K562 (cell line): ENCODE measurements around the gene IGFBP7. TPM values are rescaled to one million over a fixed set of nuclear protein-coding genes. Genes with fewer than 3 reads are reported as not detected.

Experiments
- ATF7 ChIP-seq: fragments of 450-650 bp; IDR thresholded peaks from 2 replicates; pipeline ENCODE4 v1.7.1; 2014; ENCODE audit warnings: mild to moderate bottlenecking, moderate library complexity
- BMI1 ChIP-seq: fragments of 150-350 bp; IDR thresholded peaks from 2 replicates; pipeline ENCODE4 v1.6.1; 2014; ENCODE audit warnings: low read length
- ETV1 ChIP-seq: fragments of 450-650 bp; conservative IDR thresholded peaks from 2 replicates; pipeline ENCODE4 v1.6.1; 2016; ENCODE audit warnings: missing genetic modification characterization, control low read depth, low read depth, missing compliant biosample characterization
- FOXK2 ChIP-seq, 2 experiments: fragments of 450-650 bp; IDR thresholded peaks in 1 of 2; conservative IDR thresholded peaks in 1 of 2; 2 replicates each; pipeline ENCODE4 v1.6.1; 2016; ENCODE audit warnings: low read depth in 2 of 2, mild to moderate bottlenecking in 1 of 2
- FOXM1 ChIP-seq, 2 experiments: fragments of 450-650 bp in 1 of 2; sonication (generic) in 1 of 2; formaldehyde crosslinking in 1 of 2; IDR thresholded peaks; 2 replicates each; pipeline versions ENCODE4 v1.6.1 to v1.9.0; 2017 to 2022; ENCODE audit warnings: low read depth in 2 of 2, mild to moderate bottlenecking in 2 of 2, missing genetic modification reagents in 1 of 2, moderate library complexity in 1 of 2
- GABPA ChIP-seq: fragments of 200-800 bp; sonication (Bioruptor generic); conservative IDR thresholded peaks from 2 replicates; pipeline ENCODE4 v1.6.1; 2016; ENCODE audit warnings: low read depth, missing genetic modification characterization, missing compliant biosample characterization
- HDAC2 ChIP-seq: fragments of 450-650 bp; IDR thresholded peaks from 2 replicates; pipeline ENCODE4 v1.6.1; 2016; ENCODE audit warnings: mild to moderate bottlenecking
- NCOR1 ChIP-seq: fragments of 450-650 bp; IDR thresholded peaks from 2 replicates; pipeline ENCODE4 v1.6.1; 2016; ENCODE audit warnings: mild to moderate bottlenecking, moderate library complexity
- NFRKB ChIP-seq: fragments of 450-650 bp; IDR thresholded peaks from 2 replicates; pipeline ENCODE4 v1.6.1; 2016; ENCODE audit warnings: low read depth
- RCOR1 ChIP-seq, 2 experiments: IDR thresholded peaks; 2 replicates each; pipeline ENCODE4 v1.6.1; 2012; ENCODE audit warnings: low read depth in 2 of 2, low read length in 2 of 2, borderline replicate concordance in 1 of 2, improper control_type of control experiment in 1 of 2
- TBL1XR1 ChIP-seq, 2 experiments: IDR thresholded peaks; 2 replicates each; pipeline ENCODE4 v1.6.1; 2012; ENCODE audit warnings: improper control_type of control experiment in 2 of 2, low read length in 2 of 2, mild to moderate bottlenecking in 1 of 2
- TEAD1 ChIP-seq, 2 experiments: fragments of 450-650 bp in 1 of 2; sonication (generic) in 1 of 2; formaldehyde crosslinking; IDR thresholded peaks; 2 replicates each; pipeline versions ENCODE4 v1.4.0 to v1.8.0; 2020 to 2022; ENCODE audit warnings: mild to moderate bottlenecking in 2 of 2, missing genetic modification reagents in 1 of 2
- XRCC3 ChIP-seq: fragments of 450-650 bp; IDR thresholded peaks from 2 replicates; pipeline ENCODE4 v1.6.1; 2017; ENCODE audit warnings: mild to moderate bottlenecking, moderate library complexity
- polyA plus RNA-seq, 8 experiments: library from polyadenylated mRNA; depleted of rRNA in 4 of 8; stranded (reverse) in 5 of 8; unstranded in 3 of 8; fragments of >200 nt; fragmentation: Nextera tagmentation in 2 of 8; fragmentation: Illumina TruSeq in 1 of 8; extraction: Ambion mirVana in 2 of 8; extraction: Trizol in 1 of 8; gene quantifications; 2 replicates each; pipeline versions ENCODE4 v1.2.1 to v1.2.3, GENCODE V29; 2011 to 2014; ENCODE audit warnings: inconsistent platforms in 1 of 8, missing spikeins in 1 of 8
- total RNA-seq, 7 experiments: library from RNA; depleted of rRNA in 6 of 7; stranded (reverse); fragments of >200 nt in 6 of 7; fragmentation: Illumina TruSeq in 2 of 7; extraction: Trizol in 2 of 7; gene quantifications; 2 replicates each; pipeline versions ENCODE4 v1.2.1 to v1.2.3, GENCODE V29; 2011 to 2021; ENCODE audit warnings: low replicate concordance in 1 of 7
- TF ChIP-seq, protein P1 (sequence below), 2 experiments: fragments of 450-650 bp in 1 of 2; sonication (generic) in 1 of 2; formaldehyde crosslinking in 1 of 2; IDR thresholded peaks; 2 replicates each; pipeline versions ENCODE4 v1.7.1 to v1.9.0; 2016 to 2022; ENCODE audit warnings: inconsistent platforms in 1 of 2, mild to moderate bottlenecking in 1 of 2, missing genetic modification reagents in 1 of 2
- TF ChIP-seq, protein P2 (sequence below): fragments of 450-650 bp; IDR thresholded peaks from 2 replicates; pipeline ENCODE4 v1.6.1; 2017; ENCODE audit warnings: antibody characterized with exemption, mild to moderate bottlenecking

The IGFBP7 gene
- total and polyA plus RNA-seq, 9 of the 15 experiments (the other 6 are each of a cell fraction or from before 2014, with no cell fraction given): 0.27 to 0.49 (median 0.29) TPM; not detected in 6

DNA sequence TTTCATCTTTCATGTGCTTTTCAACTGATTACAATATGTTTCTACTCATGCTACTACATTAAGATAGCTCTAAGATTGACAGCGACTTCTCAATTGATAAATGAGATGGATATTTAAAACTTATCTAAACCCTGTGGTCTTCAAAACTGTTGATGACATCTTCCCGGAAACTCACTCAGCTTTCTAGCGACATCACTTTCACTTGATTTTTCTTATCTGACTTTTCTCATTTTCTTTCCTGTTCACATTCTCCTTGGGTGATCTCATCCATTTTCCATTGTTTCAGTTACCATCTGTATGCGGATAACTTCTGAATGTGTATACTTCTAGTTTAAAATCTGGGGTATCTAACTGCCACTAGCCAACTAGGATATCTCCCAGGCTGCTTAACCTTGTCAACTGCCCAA lies 128.4 kb downstream of the IGFBP7 start (continued):
- TF ChIP-seq, protein P1, sequence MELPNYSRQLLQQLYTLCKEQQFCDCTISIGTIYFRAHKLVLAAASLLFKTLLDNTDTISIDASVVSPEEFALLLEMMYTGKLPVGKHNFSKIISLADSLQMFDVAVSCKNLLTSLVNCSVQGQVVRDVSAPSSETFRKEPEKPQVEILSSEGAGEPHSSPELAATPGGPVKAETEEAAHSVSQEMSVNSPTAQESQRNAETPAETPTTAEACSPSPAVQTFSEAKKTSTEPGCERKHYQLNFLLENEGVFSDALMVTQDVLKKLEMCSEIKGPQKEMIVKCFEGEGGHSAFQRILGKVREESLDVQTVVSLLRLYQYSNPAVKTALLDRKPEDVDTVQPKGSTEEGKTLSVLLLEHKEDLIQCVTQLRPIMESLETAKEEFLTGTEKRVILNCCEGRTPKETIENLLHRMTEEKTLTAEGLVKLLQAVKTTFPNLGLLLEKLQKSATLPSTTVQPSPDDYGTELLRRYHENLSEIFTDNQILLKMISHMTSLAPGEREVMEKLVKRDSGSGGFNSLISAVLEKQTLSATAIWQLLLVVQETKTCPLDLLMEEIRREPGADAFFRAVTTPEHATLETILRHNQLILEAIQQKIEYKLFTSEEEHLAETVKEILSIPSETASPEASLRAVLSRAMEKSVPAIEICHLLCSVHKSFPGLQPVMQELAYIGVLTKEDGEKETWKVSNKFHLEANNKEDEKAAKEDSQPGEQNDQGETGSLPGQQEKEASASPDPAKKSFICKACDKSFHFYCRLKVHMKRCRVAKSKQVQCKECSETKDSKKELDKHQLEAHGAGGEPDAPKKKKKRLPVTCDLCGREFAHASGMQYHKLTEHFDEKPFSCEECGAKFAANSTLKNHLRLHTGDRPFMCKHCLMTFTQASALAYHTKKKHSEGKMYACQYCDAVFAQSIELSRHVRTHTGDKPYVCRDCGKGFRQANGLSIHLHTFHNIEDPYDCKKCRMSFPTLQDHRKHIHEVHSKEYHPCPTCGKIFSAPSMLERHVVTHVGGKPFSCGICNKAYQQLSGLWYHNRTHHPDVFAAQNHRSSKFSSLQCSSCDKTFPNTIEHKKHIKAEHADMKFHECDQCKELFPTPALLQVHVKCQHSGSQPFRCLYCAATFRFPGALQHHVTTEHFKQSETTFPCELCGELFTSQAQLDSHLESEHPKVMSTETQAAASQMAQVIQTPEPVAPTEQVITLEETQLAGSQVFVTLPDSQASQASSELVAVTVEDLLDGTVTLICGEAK (IDR thresholded peaks at IDR 0.05): peak; percentile 51; the same call in 1 of the 2 replicates
- TF ChIP-seq, protein P1 (CRISPR knock-in tag; IDR thresholded peaks at IDR 0.05): no peak
- TF ChIP-seq ATF7 (peak; percentile 90), GABPA (tag) (peak; percentile 72), TEAD1 (CRISPR knock-in tag; IDR thresholded peaks at IDR 0.05) (peak in 1 of 2 experiments; percentile 73; a peak in 2 of 4 replicates), TBL1XR1 (IDR thresholded peaks at IDR 0.05; ENCODE audit: low read length in 2 of 2) (peak in 1 of 2 experiments; percentile 37; a peak in 1 of 4 replicates), FOXM1 (IDR thresholded peaks at IDR 0.05; ENCODE audit: low read depth) (peak; percentile 69; the same call in 1 of the 2 replicates), FOXM1 (CRISPR knock-in tag; IDR thresholded peaks at IDR 0.05; ENCODE audit: low read depth) (no peak), RCOR1 (IDR thresholded peaks at IDR 0.05; ENCODE audit: borderline replicate concordance in 1 of 2, low read depth in 2 of 2, low read length in 2 of 2) (peak in 1 of 2 experiments; percentile 45; a peak in 1 of 4 replicates), XRCC3 (no peak), ETV1 (tag) (peak; percentile 64), HDAC2 (peak; percentile 69; the same call in 1 of the 2 replicates), FOXK2 (conservative IDR thresholded peaks at IDR 0.05 in 1 of 2, IDR thresholded peaks at IDR 0.05 in 1 of 2; ENCODE audit: low read depth in 2 of 2) (peak in 1 of 2 experiments; percentile 34; a peak in 1 of 4 replicates), NCOR1 (peak; percentile 24; the same call in 1 of the 2 replicates), BMI1 (no peak), NFRKB (no peak)
- TF ChIP-seq, protein P2, sequence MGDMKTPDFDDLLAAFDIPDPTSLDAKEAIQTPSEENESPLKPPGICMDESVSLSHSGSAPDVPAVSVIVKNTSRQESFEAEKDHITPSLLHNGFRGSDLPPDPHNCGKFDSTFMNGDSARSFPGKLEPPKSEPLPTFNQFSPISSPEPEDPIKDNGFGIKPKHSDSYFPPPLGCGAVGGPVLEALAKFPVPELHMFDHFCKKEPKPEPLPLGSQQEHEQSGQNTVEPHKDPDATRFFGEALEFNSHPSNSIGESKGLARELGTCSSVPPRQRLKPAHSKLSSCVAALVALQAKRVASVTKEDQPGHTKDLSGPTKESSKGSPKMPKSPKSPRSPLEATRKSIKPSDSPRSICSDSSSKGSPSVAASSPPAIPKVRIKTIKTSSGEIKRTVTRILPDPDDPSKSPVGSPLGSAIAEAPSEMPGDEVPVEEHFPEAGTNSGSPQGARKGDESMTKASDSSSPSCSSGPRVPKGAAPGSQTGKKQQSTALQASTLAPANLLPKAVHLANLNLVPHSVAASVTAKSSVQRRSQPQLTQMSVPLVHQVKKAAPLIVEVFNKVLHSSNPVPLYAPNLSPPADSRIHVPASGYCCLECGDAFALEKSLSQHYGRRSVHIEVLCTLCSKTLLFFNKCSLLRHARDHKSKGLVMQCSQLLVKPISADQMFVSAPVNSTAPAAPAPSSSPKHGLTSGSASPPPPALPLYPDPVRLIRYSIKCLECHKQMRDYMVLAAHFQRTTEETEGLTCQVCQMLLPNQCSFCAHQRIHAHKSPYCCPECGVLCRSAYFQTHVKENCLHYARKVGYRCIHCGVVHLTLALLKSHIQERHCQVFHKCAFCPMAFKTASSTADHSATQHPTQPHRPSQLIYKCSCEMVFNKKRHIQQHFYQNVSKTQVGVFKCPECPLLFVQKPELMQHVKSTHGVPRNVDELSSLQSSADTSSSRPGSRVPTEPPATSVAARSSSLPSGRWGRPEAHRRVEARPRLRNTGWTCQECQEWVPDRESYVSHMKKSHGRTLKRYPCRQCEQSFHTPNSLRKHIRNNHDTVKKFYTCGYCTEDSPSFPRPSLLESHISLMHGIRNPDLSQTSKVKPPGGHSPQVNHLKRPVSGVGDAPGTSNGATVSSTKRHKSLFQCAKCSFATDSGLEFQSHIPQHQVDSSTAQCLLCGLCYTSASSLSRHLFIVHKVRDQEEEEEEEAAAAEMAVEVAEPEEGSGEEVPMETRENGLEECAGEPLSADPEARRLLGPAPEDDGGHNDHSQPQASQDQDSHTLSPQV: 0 out of 2 replicates have a peak, but pooled peaks have one; percentile 25
